Measurements from ENCODE around the gene PRPF31. TPM values are rescaled to one million over a fixed set of nuclear protein-coding genes. Genes with fewer than 3 reads are reported as not detected.
A peak's percentile ranks its signal among the peaks of the same experiment; 100 is the strongest.

PRPF31 gene
- polyA plus RNA-seq, 1 experiment, result 39.4 TPM

DNA sequence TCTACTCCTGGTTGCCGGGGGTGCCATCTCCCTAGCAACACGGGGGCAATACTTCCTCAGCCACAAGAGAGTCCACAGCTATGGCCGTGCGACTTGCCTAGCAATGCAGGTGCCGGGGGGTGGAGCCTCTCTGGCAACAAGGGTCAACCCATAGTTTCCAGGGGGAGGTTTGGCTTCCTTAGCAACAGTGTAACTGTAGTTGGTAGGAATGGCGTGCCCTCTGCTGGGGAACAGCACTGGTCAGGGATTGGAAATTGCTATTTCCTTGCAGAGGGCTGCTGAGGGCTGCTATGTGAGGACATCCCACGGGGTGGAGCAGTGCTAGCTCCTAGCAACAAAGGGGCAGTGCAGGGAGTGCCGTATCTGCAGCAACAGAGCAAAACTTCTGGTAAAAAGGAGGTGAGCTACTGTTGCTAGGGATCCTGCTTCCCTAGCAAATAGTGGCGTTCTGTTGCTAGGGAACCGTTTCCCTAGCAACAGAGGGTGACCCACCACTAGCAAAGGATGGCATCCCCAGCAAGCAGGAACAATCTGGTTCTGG, 64.4 kb downstream of the PRPF31 start:
- DNase-seq (ENCODE audit: low read depth), result no peak
- TF ChIP-seq, protein P1, sequence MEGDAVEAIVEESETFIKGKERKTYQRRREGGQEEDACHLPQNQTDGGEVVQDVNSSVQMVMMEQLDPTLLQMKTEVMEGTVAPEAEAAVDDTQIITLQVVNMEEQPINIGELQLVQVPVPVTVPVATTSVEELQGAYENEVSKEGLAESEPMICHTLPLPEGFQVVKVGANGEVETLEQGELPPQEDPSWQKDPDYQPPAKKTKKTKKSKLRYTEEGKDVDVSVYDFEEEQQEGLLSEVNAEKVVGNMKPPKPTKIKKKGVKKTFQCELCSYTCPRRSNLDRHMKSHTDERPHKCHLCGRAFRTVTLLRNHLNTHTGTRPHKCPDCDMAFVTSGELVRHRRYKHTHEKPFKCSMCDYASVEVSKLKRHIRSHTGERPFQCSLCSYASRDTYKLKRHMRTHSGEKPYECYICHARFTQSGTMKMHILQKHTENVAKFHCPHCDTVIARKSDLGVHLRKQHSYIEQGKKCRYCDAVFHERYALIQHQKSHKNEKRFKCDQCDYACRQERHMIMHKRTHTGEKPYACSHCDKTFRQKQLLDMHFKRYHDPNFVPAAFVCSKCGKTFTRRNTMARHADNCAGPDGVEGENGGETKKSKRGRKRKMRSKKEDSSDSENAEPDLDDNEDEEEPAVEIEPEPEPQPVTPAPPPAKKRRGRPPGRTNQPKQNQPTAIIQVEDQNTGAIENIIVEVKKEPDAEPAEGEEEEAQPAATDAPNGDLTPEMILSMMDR (IDR thresholded peaks at IDR 0.05; ENCODE audit: insufficient read depth, low read depth, low read length), result peak; percentile 37; the same call in 1 of the 2 replicates
- Histone ChIP-seq H3K27me3 (ENCODE audit: control insufficient read depth, insufficient read depth, low read length) (no peaks in the 10 kb centered on the region), H3K4me3 (ENCODE audit: low read depth, low read length) (no peak overlapping the region), H3K36me3 (ENCODE audit: control insufficient read depth, insufficient read depth, low read length) (peaks cover 34% of the 10 kb centered on the region)
- ChIA-PET POLR2A (no interaction called here), CTCF (interaction anchor here (1.1 to 1.9 kb wide), 4 partner anchors 10 to 52 kb away, joined by 3 to 10 read pairs (median 4); no protein-coding TSS in a partner anchor)

DNA sequence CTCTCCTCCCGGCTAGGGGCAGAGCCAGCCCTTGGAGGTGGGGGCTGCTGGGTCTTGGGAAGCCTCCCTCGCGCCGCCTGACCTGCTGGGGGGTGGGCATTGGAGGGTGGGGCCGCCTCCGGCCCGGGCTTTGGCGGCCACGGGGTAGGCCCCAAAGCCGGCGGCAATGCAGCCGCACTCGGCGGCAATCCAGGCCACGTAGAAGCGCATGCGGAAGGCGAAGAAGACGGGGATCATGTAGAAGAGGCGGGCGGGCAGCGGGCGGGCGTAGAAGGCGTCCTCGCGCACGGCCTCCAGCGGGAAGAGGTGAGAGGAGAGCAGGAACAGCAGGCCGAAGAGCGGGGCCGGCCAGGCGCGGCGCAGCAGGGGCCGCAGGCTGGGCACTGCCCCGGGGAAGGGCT, 65.1 kb downstream of the PRPF31 start:
- POLR2A ChIA-PET, result no interaction called here
- CTCF ChIA-PET, result interaction anchor here (1.1 to 1.9 kb wide), 3 partner anchors 10 to 52 kb away, joined by 3 to 10 read pairs (median 4); no protein-coding TSS in a partner anchor
- H3K36me3 ChIP-seq (ENCODE audit: control insufficient read depth, insufficient read depth, low read length), result peaks cover 32% of the 10 kb centered on the region
- no peak for DNase-seq (ENCODE audit: low read depth)
- H3K4me3 ChIP-seq (ENCODE audit: low read depth, low read length), result no peak overlapping the region
- H3K27me3 ChIP-seq (ENCODE audit: control insufficient read depth, insufficient read depth, low read length), result no peaks in the 10 kb centered on the region
- TF ChIP-seq, protein P1 (IDR thresholded peaks at IDR 0.05; ENCODE audit: insufficient read depth, low read depth, low read length), result no peak

Other genes with a start within 250 kb of the PRPF31 start
- 92.9 and 134 TPM in 2 replicates for gene MYADM, start 247.9 kb upstream of the PRPF31 start, polyA plus RNA-seq (2011; rRNA removed)
- not detected in 2 replicates for gene PRKCG, start 233.6 kb upstream of the PRPF31 start, polyA plus RNA-seq (2011; rRNA removed)
- 0.50 and 0.90 TPM in 2 replicates for gene CACNG7, start 206.5 kb upstream of the PRPF31 start, polyA plus RNA-seq (2011; rRNA removed)
- gene CACNG8, start 152.8 kb upstream of the PRPF31 start, polyA plus RNA-seq (2011; rRNA removed), result 0.01 and 0.02 TPM in 2 replicates
- 0.04 TPM in 2 replicates for gene CACNG6, start 124.1 kb upstream of the PRPF31 start, polyA plus RNA-seq (2011; rRNA removed)
- not detected in 2 replicates for gene VSTM1, start 51.9 kb upstream of the PRPF31 start, polyA plus RNA-seq (2011; rRNA removed)
- gene TARM1, start 34.4 kb upstream of the PRPF31 start, polyA plus RNA-seq (2011; rRNA removed), result not detected in 2 replicates
- 0.27 and 0.66 TPM in 2 replicates for gene OSCAR, start 15.0 kb upstream of the PRPF31 start, polyA plus RNA-seq (2011; rRNA removed)
- 26.6 and 45.8 TPM in 2 replicates for gene NDUFA3, start 12.9 kb upstream of the PRPF31 start, polyA plus RNA-seq (2011; rRNA removed)
- gene TFPT, start 97 bp upstream of the PRPF31 start, polyA plus RNA-seq (2011; rRNA removed), result 15.3 and 18.8 TPM in 2 replicates
- 6.2 and 6.3 TPM in 2 replicates for gene CNOT3, start 22.0 kb downstream of the PRPF31 start, polyA plus RNA-seq (2011; rRNA removed)
- 3.7 and 4.4 TPM in 2 replicates for gene LENG1, start 44.0 kb downstream of the PRPF31 start, polyA plus RNA-seq (2011; rRNA removed)
- gene TMC4, start 57.4 kb downstream of the PRPF31 start, polyA plus RNA-seq (2011; rRNA removed), result 0.54 and 0.55 TPM in 2 replicates
- 75.1 and 101 TPM in 2 replicates for gene MBOAT7, start 73.8 kb downstream of the PRPF31 start, polyA plus RNA-seq (2011; rRNA removed)
- 36.2 and 53.9 TPM in 2 replicates for gene TSEN34, start 75.6 kb downstream of the PRPF31 start, polyA plus RNA-seq (2011; rRNA removed)
- gene RPS9, start 85.1 kb downstream of the PRPF31 start, polyA plus RNA-seq (2011; rRNA removed), result 2,387 and 3,504 TPM in 2 replicates
- not detected in 2 replicates for gene LILRB3, start 107.3 kb downstream of the PRPF31 start, polyA plus RNA-seq (2011; rRNA removed)
- not detected in 2 replicates for gene LILRA6, start 127.0 kb downstream of the PRPF31 start, polyA plus RNA-seq (2011; rRNA removed)
- not detected in 2 replicates for gene LILRB5, start 141.5 kb downstream of the PRPF31 start, polyA plus RNA-seq (2011; rRNA removed)
- gene LILRB2, start 165.4 kb downstream of the PRPF31 start, polyA plus RNA-seq (2011; rRNA removed), result not detected in 2 replicates
- not detected in 2 replicates for gene LILRA5, start 197.4 kb downstream of the PRPF31 start, polyA plus RNA-seq (2011; rRNA removed)
- gene LILRA4, start 223.4 kb downstream of the PRPF31 start, polyA plus RNA-seq (2011; rRNA removed), result not detected in 2 replicates
- not detected in 2 replicates for gene LAIR1, start 249.2 kb downstream of the PRPF31 start, polyA plus RNA-seq (2011; rRNA removed)

All from BJ (cell line).